Measurements from ENCODE around the gene MARCHF3.
"Not testable (repeated sequence)": the region's sequence is repeated elsewhere in the genome, so short reads cannot be mapped to it uniquely, and the experiment has no call there.

The MARCHF3 gene

DNA sequence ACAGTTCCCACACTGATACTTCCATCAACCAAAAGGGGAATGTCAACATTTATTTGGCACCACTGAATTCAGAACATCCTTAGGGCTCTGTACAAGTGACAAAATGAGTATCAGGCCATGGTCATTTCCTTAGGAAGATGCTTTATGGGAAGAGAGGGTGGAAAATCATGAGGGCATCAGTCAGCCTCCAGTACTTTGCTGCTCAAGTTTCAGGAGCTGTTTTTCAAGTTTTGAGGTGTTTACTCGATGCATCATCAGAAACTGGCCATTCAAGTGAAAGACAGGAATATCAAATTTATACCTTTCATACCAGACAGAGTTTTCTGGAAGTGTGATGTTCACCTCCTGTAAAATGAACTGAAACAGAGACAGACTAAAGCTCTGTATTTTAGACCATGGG lies 21.2 kb upstream of the MARCHF3 start:
- no peak for DNase-seq (ENCODE audit: low read depth, low spot score)

DNA sequence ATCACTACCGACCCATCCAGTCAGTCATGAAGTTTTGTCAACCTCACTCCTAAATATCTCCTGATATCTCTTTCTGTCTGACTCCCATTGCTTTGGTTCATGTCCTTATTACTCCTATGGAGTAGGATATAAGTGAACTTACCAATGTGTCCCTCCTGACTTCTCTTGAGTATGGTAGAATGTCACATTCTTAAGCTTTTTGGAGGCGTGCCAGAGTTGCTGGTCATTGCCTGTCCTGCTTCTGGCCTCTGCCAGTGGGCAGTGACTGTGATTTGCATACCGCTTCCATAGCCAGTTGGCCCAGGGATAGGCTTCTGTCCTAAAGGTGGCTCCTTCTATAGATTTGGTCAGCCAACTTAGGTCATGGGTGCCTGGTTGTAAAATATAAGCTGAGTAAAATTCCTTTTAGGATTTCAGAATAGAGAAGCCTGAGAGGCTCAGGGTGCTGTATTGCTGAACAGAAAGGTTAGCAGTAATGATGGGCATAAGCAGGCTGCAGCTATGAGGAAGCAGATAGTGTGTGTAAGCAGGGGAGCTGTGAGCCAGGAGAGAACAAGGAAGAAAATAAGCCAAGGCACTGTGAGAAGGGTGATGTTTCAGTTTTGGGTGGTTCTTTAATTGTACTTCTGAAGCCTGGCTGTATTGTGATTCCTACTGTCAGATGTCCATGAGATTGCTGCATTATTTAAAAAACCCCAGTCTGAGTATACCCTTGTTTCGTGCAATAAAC lies 16.1 kb upstream of the MARCHF3 start:
- no peak for DNase-seq (ENCODE audit: low read depth, low spot score)

DNA sequence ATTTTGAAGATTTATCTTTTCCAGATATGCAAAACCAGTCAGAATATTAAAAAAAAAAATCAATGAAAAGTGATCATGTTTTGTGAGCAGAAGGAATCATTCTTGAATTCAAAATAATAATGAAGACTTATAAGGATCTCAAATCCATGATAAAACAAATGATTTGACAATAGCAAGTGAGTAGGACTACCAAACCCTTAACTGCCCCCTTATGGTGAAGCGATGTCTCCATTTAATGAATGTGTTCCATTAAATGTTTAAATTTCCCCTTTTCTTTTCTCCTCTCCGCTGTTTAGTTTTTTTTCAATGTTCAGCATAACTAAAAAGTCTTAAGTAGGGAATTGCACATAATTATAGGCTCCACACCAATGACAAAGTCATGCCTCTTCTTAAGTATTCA lies 12.2 kb upstream of the MARCHF3 start:
- no peak for DNase-seq (ENCODE audit: low read depth, low spot score)

DNA sequence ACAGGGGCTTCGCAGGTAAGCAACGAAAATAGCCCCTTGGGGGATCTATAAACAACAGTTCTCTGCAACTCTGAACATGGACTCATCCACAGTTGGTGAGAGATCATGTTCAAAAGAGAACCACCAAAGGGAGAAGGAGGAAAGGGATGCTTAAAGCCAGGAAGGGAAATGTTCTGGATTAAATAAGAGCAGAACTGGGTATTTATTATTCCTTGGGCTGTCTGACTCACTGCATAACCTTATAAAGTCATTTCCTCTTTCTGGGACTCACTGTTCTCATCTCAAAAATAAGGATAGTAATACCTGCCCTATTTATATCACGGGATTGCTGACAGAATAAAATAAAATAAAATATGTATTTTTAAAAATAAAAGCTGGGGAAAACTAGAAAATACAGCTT lies 11.2 kb upstream of the MARCHF3 start:
- DNase-seq (ENCODE audit: low read depth, low spot score) = no peak

DNA sequence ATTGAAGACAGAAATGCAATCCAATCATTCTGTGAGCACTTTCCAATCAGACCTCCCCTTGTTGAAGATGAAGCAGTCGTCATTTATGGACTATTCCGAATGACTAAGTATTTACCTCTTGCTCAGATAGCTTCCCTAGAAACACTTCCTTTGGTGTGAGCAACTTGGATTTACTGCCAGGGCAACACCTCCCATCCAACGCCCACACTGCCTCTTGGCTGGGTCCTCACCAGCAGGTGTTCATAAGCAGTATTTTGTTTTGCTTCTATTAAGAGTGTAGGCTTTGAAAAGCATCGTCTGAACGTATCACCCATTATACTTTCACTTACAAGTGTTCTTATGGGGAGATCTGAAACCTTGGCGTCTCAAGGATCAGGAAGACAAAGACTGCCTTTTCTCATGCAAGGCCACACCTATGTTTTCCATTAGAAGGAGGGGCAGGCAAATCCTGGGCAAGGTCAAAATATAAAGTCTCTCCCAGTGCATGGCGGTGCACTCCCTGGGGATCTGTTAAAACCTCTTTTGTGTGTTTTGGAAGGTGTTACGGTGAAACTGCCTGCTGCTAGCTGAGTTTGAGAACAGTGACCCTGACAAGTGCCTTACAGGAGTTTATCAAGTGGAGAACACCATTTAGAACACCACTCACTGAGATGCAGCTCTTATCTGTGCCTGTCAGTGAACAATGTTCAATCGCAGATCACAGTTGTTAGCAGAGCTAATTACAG lies 10.6 kb upstream of the MARCHF3 start:
- DNase-seq (ENCODE audit: low read depth, low spot score) = no peak

DNA sequence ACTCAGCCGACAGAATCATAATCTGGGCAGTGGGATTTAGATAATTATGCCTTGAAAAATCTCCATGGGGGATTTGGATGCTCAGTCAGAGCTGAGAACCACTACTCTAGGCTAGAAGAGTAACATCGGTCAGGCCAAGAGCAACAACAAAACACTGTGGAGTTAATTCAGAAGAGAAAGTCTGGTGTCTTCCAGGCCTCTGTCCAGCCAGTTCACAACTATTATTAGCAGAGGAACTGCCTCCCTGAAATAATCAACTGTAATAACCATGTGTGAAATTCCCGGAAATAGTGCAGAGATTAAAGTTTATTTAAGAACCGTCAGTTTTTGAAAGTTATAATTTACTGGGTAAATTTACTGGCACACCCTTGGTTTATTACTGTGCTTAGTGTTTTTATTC lies 8.2 kb upstream of the MARCHF3 start:
- DNase-seq (ENCODE audit: low read depth, low spot score) = no peak

DNA sequence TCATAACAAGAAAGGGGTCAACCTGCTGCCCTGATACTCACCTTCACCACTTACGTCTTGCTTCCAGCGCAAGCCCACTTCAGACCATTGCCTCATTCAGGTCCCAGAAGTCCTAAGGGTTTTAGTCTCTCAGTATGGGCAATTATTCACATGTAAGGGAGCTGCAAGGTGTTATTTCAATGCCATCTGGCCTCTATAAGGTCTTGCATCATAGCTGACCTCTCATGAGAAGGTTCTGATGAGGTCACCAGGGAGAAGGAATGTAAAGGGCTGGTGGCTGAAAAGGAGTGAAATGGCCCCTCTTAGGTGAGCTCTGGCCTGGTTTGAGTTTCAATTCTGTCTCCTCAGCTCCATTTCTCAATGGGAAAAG lies 1.5 kb upstream of the MARCHF3 start:
- DNase-seq (ENCODE audit: low read depth, low spot score) = no peak

DNA sequence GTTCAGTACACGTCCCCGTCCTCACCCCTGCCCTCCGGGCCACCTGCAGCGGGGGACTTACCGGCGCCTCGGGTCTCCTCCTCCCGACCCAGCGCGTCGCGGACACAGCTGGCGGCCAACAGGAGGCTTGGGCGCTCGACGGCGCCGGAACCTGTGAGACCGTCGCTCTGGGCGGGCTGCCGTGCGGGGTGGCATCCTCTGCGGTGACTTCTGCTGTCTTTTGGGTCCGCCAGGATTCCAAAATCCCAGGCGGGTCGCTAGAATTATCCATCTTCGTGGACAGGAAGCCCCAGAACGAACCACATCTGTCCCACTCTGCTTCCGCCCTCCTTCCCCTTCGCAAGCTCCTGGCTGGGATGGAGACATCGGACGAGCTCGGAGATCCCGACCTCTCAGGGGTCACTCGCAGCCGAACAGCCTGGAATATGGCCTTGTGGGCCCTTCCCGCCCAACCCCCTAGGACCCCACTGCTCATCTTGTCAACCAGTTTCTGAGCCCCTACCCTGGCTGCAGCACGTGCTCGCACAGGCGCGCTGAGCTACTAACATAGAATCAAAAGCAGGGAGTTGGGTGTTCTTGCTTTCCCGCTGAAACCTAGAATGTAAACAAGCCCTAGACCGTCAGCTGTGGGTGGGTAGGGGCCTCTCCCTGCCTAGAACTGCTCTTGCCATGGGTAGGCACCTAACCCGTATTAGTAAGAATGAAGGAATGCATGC lies 947 bp upstream of the MARCHF3 start:
- no peak for DNase-seq (ENCODE audit: low read depth, low spot score)

DNA sequence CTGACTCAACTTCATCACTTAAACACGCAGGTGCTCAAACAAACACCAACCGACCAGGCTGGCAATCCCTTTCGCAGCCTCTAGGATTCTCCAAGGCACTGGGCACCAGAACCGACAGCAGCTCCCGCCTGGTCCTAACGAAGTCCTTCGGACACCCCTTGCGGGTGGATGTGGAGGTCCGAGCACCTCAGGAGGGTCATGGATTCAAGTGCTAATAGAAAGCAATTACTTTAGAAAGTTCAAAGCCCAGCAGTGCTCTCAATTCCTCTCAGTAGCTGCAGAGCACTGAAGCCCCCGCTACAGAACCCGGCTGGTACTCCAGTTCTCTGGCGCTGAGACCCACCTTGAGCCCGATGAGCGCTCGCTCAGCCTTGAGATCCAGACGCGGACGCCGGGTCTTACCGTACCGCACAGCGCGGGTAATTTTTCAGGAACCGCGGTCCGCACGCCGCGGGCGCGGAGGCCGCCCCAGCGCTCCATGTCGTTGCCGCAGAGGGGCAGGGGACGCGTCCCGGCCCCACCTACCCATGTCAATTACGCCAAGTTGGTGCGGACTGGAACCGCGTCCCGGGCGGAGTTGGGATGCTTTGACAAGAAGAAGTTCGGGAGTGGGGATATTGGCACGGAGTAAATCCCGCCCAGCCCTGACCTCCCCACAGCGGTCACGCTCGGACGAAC lies 638 bp downstream of the MARCHF3 start:
- DNase-seq (ENCODE audit: low read depth, low spot score) = no peak

DNA sequence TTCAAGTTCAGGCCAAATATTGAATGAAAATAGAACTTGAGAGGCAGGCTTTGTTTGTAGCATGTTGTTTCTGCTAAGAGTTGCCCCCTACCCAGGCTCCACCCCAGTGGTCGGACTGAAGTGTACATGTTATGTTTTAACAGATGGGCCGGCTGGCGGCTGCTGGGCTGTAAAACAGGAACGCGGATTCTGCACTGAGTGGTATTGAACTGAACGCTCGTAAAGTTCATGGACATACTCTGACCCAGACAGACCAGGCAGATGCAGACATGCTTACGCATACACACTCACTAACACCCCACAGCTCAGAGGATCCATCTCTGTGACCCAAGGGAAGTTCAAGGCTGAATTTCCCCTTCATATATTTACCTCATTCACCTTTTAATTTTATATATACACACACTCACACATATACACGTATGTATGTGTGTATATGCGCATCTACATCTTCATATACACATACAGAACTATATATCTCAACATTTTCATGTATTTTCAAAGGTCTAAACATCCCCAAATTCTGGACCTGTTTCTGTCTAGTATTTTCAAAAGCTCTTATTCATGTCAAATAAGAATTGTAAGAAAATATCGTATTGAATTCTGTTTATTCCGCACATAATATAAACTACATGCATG lies 1.4 kb downstream of the MARCHF3 start:
- no peak for DNase-seq (ENCODE audit: low read depth, low spot score)

DNA sequence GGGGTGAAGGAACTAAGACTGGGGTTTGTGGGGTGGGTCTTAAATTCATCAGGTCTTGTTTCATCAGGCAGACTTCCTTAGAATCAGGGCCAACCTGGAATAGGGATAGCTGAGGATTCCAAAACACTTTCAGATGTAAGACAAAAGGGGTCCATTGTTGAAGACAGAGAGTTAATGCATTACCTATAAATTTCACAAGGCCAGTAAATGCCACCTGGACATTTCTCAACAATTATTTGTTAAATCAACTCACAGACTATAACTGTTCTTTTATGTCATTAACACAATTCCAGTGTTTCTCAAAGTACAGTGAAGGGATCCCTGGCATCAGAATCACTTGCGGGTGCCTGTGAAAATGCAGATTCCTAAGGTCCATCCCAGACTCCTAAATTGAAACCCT lies 2.8 kb downstream of the MARCHF3 start:
- no peak for DNase-seq (ENCODE audit: low read depth, low spot score)

DNA sequence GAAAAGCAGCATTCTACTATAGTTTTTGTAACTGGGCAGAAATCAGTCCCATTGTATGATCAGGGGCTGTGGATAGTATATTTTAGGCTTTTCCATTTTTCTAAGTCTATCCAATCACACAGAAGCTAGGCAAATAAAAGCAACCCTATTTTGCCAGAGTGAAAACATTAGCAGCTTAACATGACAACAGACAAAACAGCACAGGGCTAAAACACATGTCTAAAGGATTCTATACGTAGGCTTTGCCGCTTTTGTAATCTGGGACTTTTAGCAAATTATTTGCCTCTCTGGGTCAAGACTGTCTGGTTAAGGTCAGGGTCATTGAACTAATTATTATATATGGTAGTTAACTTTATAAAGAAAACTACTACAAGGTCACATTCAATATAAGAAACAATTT lies 4.2 kb downstream of the MARCHF3 start:
- no peak for DNase-seq (ENCODE audit: low read depth, low spot score)

DNA sequence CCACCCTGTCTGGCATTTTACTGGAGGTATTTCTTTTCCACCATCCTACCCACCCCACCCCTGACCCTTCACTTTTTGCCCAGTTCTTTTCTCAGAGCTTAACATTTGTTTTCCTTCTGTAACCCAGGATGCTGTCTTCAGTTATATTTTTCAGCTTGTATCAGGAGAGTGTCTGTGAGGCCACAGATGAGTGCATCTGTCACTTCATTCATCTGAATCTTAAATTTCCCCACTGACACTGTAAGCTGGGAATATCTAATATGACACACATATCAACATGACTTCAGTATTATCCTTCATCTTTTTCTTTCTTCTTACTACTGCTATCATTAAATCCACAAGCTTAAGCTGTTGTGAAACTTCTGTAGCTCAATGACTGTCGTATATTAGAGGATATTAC lies 4.9 kb downstream of the MARCHF3 start:
- no peak for DNase-seq (ENCODE audit: low read depth, low spot score)

DNA sequence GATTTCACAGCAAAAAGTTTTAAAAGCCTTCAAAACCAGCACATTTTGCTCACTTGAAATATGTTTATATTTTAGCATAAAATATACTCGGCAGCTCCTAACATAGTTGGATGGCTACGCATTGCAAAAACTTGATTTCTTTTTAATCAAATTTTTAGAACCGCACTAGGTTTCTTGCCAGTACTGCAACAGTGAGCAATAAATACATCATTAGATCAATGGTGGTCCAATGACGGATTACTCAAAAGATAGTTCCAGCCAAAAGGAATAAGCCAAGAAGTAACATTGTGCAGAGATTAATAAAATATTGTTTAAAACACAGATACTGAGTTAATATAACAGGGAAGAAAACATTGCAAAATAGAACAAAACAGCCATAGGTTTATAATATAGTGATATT lies 5.5 kb downstream of the MARCHF3 start:
- no peak for DNase-seq (ENCODE audit: low read depth, low spot score)

DNA sequence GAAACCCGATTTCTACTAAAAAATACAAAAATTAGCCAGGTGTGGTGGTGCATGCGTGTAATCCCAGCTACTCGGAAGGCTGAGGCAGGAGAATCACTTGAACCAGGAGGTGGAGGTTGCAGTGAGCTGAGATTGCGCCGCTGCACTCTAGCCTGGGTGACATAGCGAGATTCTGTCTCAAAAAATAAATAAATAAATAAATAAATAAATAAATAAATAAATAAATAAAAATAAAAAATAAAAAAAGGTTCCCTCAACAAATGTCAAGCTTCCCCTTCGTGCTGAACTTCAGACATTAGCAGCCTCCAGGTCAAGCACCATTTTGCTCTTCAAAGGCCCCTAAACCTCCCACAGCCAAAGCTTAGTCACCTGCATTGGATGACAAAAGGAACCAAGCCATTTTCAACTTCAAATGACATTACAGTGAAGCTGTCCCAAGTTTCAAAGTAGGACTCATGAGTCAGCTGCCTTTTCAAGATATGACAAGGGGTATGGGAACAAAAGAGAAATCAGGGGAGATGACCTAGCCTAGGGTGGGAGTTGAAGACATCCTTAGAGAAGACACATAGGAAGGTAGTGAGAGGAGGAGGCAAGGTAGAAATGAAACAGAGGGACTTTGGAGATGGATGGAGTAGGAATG lies 6.7 kb downstream of the MARCHF3 start:
- not testable (repeated sequence) for DNase-seq (ENCODE audit: low read depth, low spot score)

DNA sequence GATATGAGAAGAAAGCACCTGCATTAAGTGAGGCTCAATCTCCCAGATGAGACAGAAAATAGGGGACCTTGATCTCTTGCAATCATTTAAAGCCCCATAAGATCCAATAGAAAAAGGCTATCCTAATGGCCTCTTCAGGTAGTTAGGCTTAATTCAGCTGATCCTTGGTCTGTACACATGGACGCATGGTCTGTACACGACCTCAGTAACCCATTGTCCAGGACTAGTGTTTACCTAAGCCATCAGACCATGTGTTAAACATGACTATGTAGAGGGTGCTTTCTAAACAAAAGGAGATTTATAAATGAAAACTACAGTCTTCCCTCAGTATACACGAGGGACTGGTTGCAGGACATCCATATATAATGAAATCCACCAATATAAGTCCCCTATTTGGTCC lies 7.5 kb downstream of the MARCHF3 start:
- no peak for DNase-seq (ENCODE audit: low read depth, low spot score)

DNA sequence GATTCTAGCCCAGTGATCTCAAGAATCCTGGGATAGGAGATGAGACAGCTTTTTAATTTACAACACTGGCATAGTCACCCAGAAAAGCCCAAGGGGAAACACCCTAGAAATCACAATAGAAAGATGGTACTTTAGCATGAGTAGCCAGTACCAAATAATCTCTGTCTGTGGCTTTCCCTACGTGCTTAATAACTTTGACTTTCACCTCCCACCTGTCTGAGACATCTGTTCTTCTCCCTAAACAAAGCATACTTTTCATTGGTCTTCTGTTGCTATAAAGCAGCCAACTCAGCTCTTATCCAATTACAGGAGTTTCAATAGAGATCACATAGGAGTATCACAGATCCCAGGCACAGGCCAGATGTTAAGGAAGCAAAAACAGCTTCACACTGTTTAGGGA lies 10.4 kb downstream of the MARCHF3 start:
- DNase-seq (ENCODE audit: low read depth, low spot score) = no peak

DNA sequence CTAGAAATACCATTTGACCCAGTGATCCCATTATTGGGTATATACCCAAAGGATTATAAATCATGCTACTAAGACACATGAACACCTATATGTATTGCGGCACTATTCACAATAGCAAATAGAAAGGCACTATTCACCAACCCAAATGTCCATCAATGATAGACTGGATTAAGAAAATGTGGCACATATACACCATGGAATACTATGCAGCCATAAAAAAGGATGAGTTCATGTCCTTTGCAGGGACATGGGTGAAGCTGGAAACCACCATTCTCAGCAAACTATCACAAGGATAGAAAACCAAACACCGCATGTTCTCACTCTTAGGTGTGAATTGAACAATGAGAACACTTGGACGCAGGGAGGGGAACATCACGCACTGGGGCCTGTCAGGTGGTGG lies 13.6 kb downstream of the MARCHF3 start:
- not testable (repeated sequence) for DNase-seq (ENCODE audit: low read depth, low spot score)

DNA sequence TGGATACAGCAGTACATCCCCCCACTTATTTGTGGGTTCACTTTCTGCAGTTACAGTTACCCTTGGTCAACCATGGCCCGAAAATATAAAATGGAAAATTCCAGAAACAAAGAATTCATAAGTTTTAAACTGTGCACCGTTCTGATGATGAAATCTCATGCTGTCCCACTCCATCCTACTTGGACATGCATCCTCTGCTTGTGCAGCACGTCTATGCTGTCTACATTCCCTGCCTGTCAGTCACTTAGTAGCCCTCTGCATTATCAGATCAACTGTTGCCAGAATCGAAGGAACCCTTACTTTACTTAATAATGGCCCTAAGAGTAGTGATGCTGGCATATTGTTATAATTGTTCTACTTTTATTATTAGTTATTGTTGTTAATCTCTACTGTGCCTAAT lies 14.6 kb downstream of the MARCHF3 start:
- no peak for DNase-seq (ENCODE audit: low read depth, low spot score)

DNA sequence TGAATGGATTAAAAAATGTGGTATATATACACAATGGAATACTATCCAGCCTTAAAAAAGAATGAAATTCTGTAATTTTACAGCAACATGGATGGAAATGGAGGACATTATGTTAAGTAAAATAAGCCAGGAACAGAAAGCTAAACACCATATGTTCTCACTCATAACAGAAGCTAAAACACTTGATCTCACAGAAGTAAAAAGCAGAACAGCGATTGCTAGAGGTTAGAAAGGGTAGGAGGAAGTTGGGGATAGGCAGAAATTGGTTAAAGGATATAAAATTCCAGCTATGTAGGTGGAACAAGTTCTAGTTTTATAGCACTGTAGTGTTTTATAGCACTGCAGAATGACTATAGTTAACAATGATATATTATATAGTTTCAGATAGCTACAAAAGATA lies 15.8 kb downstream of the MARCHF3 start:
- no peak for DNase-seq (ENCODE audit: low read depth, low spot score)

DNA sequence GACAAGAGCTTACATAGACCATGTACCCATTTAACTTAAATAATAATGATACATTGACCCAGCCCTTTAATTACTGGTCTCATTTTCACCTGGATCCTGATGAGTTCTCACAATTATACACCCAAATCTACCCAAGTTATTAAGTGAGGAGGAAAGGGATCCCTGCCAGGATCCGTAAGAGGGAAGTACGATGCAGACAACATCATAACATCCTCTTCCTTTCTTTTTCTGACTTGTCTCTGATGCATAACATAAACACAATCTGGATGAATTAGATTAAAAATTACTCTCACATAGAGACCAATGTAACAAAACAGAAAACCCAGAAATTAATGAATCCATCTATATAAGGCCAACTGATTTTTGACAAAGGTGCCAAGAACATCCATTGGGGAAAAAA lies 17.0 kb downstream of the MARCHF3 start:
- DNase-seq (ENCODE audit: low read depth, low spot score) = no peak

Data from activated CD4-positive, CD25-positive, alpha-beta regulatory T cell treated with anti-CD3 and anti-CD28 coated beads, Interleukin-2, amount 50 U/mL, for 16 hours (primary cell).